ENCODE data around the gene SCYL2. TPM values are rescaled to one million over a fixed set of nuclear protein-coding genes. Genes with fewer than 3 reads are reported as not detected.

SCYL2 gene
- total and polyA plus RNA-seq, 10 of the 15 experiments (the other 5 are each of a cell fraction or from before 2014, with no cell fraction given) = 5.4 to 34.3 (median 26.9) TPM

GRCh38 chr12:100388382-100388781 lies 121.4 kb downstream of the SCYL2 start:
- FAIRE-seq (no peak), ATAC-seq (no peak), DNase-seq (ENCODE audit: low read depth, low spot score) (no peak)
- WGBS (ENCODE audit: insufficient coverage, insufficient replicate concordance, low lambda C conversion rate, missing lambda C conversion rate) = 68% methylated on average over 5 of the region's 5 CpGs
- ChIA-PET SMC1A (ENCODE audit: uncharacterized antibody, unreplicated experiment) (interaction anchor here (0.6 kb wide), 1 partner anchor 746 kb away, joined by 3 read pairs; no protein-coding TSS in a partner anchor), CTCF (interaction anchor here (0.7 to 3.3 kb wide), 2 partner anchors 16 to 1266 kb away, joined by 3 to 12 read pairs; no protein-coding TSS in a partner anchor), POLR2A (no interaction called here), RAD21 (ENCODE audit: unreplicated experiment) (interaction anchor here (1.0 kb wide), 1 partner anchor 154 kb away, joined by 3 read pairs; no protein-coding TSS in a partner anchor)
- in situ Hi-C loops (cut with MboI) (no loop called here), intact Hi-C loops (cut with micrococcal nuclease; ENCODE audit: unreplicated experiment) (no loop called here)
- Histone ChIP-seq H3K9me3 (replicated peaks; ENCODE audit: control insufficient read depth, insufficient read depth, low read length) (no peaks in the 10 kb centered on the region), H3K79me2 (ENCODE audit: control insufficient read depth, insufficient read depth, low read length) (no peaks in the 10 kb centered on the region), H3K4me3 (no peak overlapping the region), H3K27me3 (replicated peaks in 1 of 2; ENCODE audit: control insufficient read depth in 2 of 2, insufficient read depth in 2 of 2, low read length in 1 of 2) (no peaks in the 10 kb centered on the region), H4K20me1 (ENCODE audit: control insufficient read depth, insufficient read depth) (no peaks in the 10 kb centered on the region), H3K9ac (ENCODE audit: control insufficient read depth, insufficient read depth, low read length) (no peak overlapping the region), H3K4me1 (ENCODE audit: control insufficient read depth, insufficient read depth, low read length) (no peaks in the 10 kb centered on the region), H3K36me3 (ENCODE audit: control insufficient read depth in 2 of 2, insufficient read depth in 2 of 2, low read length in 1 of 2) (no peaks in the 10 kb centered on the region), H3K27ac (ENCODE audit: control insufficient read depth, insufficient read depth) (no peak overlapping the region), H2AFZ (ENCODE audit: control insufficient read depth, low read depth, low read length) (no peak overlapping the region), H3K4me2 (ENCODE audit: control insufficient read depth, insufficient read depth) (no peak overlapping the region)
- no TSS peak for BruUV-seq (replicated peaks)
- no peak for TF ChIP-seq ZNF592 (IDR thresholded peaks at IDR 0.05)
- no peak for TF ChIP-seq CHD4 (IDR thresholded peaks at IDR 0.05)
- TF ChIP-seq, protein P1, sequence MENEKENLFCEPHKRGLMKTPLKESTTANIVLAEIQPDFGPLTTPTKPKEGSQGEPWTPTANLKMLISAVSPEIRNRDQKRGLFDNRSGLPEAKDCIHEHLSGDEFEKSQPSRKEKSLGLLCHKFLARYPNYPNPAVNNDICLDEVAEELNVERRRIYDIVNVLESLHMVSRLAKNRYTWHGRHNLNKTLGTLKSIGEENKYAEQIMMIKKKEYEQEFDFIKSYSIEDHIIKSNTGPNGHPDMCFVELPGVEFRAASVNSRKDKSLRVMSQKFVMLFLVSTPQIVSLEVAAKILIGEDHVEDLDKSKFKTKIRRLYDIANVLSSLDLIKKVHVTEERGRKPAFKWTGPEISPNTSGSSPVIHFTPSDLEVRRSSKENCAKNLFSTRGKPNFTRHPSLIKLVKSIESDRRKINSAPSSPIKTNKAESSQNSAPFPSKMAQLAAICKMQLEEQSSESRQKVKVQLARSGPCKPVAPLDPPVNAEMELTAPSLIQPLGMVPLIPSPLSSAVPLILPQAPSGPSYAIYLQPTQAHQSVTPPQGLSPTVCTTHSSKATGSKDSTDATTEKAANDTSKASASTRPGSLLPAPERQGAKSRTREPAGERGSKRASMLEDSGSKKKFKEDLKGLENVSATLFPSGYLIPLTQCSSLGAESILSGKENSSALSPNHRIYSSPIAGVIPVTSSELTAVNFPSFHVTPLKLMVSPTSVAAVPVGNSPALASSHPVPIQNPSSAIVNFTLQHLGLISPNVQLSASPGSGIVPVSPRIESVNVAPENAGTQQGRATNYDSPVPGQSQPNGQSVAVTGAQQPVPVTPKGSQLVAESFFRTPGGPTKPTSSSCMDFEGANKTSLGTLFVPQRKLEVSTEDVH (IDR thresholded peaks at IDR 0.05; ENCODE audit: low read depth, partially characterized antibody) = no peak
- TF ChIP-seq RELB (IDR thresholded peaks at IDR 0.05; ENCODE audit: low read depth) = no peak
- no peak for TF ChIP-seq ZNF207 (IDR thresholded peaks at IDR 0.05; ENCODE audit: borderline replicate concordance)
- no peak for TF ChIP-seq POU2F2 (IDR thresholded peaks at IDR 0.05; ENCODE audit: borderline replicate concordance, low read depth, low read length)
- TF ChIP-seq CBX3 (IDR thresholded peaks at IDR 0.05; ENCODE audit: borderline replicate concordance, low read depth) = no peak
- no peak for TF ChIP-seq HSF1 (IDR thresholded peaks at IDR 0.05; ENCODE audit: low read depth, low read length)
- no peak for TF ChIP-seq ATF3 (IDR thresholded peaks at IDR 0.05; ENCODE audit: borderline replicate concordance, extremely low read depth, low read depth, low read length)
- TF ChIP-seq RCOR1 (conservative IDR thresholded peaks at IDR 0.05; ENCODE audit: low read depth, low read length) = no peak
- TF ChIP-seq RAD21 (IDR thresholded peaks at IDR 0.05; ENCODE audit: insufficient read depth, low read depth, low read length) = no peak
- TF ChIP-seq PML (IDR thresholded peaks at IDR 0.05; ENCODE audit: low read length) = no peak
- TF ChIP-seq GATAD2B (conservative IDR thresholded peaks at IDR 0.05; ENCODE audit: low read depth) = no peak
- no peak for TF ChIP-seq ZNF274 (IDR thresholded peaks at IDR 0.05; ENCODE audit: insufficient read depth, insufficient read length)

Data from GM12878 (cell line).